Stimulated activated CD8-positive, alpha-beta memory T cell treated with anti-CD3 and anti-CD28 coated beads, Interleukin-7, amount 100 ng/mL, for 48 hours (primary cell): Measurements from ENCODE around the gene ESPL1.
A peak's percentile ranks its signal among the peaks of the same experiment; 100 is the strongest.

Experiments used
- DNase-seq, 2 donors: peaks; one replicate each; pipeline ENCODE4 v3.0.0-alpha.2; 2020; ENCODE audit warnings: low read depth in 1 of 2; ENCODE audit errors: extremely low read depth in 1 of 2

Gene ESPL1

DNA sequence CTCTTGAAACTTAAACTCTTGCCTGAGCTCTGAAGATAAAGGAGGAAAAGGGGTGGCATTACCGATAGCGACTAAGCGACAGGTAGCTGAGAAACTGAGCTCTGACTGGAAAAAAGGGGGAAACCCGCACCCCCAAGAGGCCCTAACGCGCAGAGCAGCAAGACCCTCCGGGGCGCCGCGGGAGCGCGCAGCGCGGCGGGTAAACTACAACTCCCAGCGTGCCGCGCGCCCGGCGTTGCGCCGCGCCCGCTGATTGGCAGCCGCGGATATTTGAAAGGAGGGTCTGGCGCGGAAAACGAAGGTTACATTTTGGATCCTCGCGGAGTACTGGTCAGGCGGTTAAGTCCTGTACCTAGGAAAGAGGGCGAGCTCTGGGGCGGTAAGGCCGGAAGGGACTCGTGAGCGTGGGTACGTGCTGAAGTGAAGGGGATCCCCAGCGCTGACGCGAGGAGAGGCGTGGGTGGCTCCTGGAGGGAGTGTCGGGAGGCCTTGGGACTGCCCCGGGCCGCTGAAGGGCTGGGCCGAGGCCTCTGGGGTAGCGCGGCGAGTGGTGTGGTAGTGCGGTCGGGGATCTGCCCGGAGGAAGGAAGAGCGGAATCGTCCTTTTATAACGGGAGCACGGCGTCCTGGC is at the start of gene ESPL1:
TSS of gene ESPL1 (plus strand) at position 301 of the 631 bp plus-strand sequence. CDS start 468 bp downstream, outside the sequence.
- peak; percentile 83 to 84 for DNase-seq

DNA sequence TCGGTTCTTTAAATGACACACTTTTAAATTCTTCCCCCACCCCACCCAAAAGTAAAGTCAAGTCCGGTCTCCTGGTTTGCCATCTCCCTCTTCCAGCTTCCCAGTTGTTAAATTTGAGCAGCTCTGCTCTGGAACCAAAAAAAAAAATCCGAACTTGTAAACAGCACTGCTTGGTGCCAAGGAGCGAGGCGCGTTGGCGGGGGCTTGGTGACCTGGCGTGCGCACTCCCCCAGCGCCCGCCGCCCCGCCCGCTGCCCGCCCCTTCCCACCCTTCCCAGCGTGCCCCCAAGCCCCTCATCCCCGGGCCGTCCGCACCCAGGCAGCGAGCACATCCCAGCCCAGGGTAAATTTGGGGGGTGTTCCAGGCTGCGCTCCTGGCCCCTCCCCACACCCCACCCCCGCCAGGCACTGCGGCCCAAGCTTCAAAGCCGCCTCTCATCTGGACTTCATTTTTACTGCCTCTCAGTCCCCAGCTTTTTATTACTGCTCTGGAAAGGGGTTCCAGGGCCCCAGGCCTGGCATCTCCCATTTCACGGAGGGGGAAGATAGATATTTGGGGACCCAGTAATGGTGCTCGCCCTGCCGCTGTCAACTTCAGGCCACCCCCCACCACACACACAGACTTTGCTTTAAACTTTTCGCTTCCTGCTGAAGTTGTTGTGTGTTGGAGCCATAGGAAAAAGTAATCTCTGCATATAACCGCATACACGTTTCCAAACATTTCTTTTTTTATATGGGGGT is 49.4 kb upstream of the ESPL1 start:
- no peak for DNase-seq

GRCh38 chr12:53219292-53219955 is 48.7 kb upstream of the ESPL1 start:
- DNase-seq = peak; percentile 62 to 66

GRCh38 chr12:53219956-53220693 is 48.0 kb upstream of the ESPL1 start:
- peak; percentile 70 for DNase-seq

DNA sequence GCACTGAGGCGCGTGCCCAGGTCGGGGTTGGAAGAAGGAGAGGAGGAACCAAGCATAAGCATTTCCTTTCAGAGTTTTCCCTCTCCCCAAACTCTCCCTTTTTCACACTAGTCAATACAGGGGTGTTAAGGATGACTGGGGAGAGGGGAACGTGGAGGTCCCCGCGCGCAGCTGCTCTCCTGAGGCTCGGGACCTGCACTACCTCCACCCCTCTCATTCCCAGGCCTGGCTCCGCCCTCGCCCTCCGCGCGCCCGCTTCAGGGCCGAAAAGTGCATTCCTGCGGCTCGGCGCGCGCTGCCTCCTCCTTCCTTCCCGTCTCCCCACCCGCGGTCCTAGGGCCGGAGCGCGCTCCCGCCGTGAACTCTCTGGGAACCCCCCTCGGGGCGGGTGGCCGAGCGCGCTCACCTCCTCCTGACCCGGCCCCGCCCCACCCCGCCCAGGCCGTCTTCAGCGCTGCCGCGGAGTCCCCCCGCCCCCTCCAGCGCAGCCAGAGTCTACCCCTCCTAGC is 47.4 kb upstream of the ESPL1 start:
- DNase-seq = peak; percentile 75 to 80

DNA sequence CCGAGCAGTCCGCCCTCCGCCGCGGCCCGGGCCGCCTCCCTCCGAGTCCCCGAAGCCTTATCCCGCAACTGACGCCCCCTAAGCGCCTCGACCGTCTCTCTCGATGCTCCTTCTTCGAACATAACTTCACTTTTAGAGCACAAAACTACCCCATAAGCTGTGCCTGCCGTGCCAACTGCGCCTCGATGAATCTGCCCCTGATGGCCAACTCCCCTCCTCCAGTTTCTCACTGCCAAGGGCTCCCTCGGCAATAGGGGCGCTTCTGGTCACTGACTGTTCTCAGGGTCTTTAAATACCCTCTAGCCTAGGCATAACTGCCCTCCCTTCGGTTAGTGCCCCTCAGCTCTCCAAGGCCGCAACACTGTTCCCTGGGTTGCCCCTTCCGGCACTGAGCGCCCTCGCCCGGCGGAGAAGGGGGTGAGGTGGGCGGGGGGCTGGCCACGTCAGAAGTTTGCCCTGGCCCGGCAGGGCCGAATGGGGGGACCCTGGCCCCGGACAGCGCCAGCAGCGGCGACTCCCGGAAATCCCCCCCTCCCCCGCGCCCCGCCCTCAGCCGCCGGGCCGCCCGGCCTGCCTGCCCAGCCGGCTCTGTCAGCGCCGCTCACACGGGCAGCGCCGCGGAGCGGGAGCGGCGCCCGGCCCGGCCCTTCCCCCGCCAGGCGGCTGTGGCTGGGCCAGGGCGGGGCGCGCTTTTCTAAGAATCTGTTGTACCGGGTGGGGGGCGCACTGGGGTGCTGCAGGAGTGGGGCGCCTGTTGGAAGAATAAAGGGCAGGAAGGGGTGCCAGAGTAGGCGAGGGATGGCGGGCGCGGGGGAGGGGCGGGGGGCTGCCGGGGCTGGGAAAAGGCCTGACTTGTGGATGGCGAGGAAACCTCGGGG is 46.7 kb upstream of the ESPL1 start:
- DNase-seq = peak in 1 of 2 donors; percentile 32

- DNase-seq = no peak
Observed at GRCh38 chr12:53222170-53222721, 45.9 kb upstream of the ESPL1 start.

- DNase-seq = no peak
Observed at GRCh38 chr12:53222806-53223261, 45.3 kb upstream of the ESPL1 start.

DNA sequence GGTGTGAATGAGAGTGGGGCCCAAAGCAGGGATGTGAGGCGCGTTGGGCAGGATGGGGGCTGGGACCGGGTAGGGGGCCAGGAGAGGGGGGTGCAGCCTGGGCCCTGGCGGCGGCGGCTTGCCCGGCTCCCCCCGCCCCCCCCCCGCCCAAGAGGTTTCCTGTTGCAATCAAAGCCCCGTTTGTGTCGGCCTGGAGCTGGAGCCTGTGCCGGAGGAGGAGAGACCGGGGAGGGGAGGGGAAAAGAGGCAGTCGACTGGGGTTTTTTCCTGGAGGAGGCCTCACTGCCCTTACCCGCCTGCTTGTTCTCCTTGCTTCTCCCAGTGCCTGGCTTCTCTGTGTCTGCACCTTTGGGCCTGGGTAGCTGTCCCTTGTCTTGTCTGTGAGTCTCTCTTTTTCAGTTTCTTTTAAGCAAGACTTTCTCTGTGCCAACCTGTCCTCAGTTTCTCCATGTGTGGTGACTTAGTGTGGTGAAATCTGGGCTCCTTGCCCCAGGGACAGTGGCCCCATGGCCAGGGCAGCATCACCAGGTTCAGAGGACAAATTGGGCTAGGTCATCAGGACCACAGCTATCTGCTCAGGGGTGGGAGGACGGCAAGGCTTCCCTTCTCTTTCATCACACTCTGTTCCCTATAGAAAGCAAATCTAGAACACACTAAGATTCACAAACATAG is 44.6 kb upstream of the ESPL1 start:
- DNase-seq = no peak

- no peak for DNase-seq
Observed at GRCh38 chr12:53224061-53224896, 43.8 kb upstream of the ESPL1 start.

- DNase-seq = no peak
Observed at GRCh38 chr12:53224897-53225634, 43.0 kb upstream of the ESPL1 start.

DNA sequence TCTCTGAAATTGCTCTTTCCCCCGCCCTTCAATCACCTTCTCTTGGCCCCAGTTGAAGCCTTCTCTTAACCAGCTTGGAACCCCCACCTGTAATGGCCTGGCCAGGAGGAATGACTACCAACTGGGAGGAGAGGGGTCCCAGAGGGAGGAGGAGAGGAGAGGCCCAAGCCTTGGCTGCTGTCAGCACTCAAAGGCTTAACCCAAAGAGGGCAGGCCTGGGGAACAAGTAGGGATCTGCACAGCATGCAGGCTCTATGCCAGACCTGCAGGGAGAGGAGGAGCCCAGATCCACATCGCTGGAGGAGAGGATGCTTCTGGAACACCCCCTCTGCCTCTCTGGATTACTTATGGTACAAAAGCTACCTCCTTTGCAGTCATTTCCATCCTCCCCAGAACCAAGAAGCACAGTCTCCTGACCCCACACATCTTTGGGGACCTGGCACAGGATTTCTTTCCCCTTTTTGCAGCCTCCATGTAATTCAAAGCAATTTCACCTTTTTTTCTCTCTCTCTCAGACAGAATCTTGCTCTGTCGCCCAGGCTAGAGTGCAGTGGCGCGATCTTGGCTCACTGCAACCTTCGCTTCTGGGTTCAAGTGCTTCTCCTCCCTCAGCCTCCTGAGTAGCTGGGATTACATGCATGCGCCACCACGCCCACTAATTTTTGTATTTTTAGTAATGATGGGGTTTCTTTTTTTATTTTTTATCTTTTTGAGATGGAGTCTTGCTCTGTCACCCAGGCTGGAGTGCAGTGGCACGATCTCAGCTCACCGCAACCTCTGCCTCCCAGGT is 42.3 kb upstream of the ESPL1 start:
- DNase-seq = no peak

GRCh38 chr12:53226815-53227214 is 41.3 kb upstream of the ESPL1 start:
- DNase-seq = no peak

DNA sequence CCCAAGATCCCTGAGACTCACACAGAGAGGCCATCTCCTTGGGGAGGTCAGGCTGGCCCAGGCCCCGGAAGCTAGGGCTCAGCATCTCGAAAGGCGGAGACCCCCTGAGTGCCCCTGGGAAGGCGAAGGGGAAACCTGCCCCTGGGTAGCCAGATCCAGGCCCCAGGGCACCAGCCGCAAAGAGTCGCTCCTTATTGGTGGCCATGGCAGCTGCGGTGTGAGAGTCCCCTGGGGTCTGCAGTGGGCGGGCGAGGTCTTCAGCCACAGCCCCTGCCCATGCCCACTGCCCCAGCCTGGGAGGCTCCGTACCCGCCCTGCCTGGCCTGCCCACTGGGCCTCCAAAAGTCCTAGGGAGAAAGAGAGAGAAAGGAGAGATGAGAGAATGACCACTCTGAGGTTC is 40.8 kb upstream of the ESPL1 start:
- DNase-seq = no peak

GRCh38 chr12:53227836-53228235 is 40.3 kb upstream of the ESPL1 start:
- no peak for DNase-seq

DNA sequence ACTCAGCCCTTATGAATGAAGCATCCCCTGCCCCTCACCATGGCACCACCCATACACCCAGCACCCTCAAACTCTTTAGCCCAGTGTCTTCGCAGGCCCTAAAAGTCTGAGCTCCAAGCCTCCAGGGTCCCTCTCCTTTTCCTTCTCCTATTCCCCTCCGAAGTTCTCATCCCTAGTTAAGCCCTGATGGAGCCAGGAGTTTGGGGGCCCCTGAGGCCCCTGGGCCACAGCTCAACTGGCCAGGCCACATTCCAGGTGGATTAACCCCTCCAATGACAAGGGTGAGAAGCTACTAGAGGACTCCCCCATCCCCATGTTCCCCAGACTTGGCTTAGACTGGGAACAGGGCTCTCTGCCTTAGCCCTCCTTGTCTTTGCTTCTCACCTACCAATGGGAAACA is 38.6 kb upstream of the ESPL1 start:
- no peak for DNase-seq
